Memory B cell (primary cell): Measurements from ENCODE around the gene LHPP.
"Not testable (repeated sequence)": the region's sequence is repeated elsewhere in the genome, so short reads cannot be mapped to it uniquely, and the experiment has no call there.

Source experiments
- ATAC-seq: fragments of 150-1000 bp; cut with Tn5 transposase; 2 replicates; pipeline ENCODE4 v1.10.0; 2021; ENCODE audit warnings: low read depth, mild to moderate bottlenecking, moderate library complexity
- DNase-seq, 2 donors: peaks; one replicate each; pipeline ENCODE4 v3.0.0; 2022; ENCODE audit warnings: low spot score in 2 of 2
- H3K27ac Mint-ChIP-seq: one replicate; pipeline ENCODE4 v1.8.0; 2022; ENCODE audit warnings: mild to moderate bottlenecking, moderate library complexity, mixed read lengths
- H3K27me3 Mint-ChIP-seq: one replicate; pipeline ENCODE4 v1.8.0; 2022; ENCODE audit warnings: mixed read lengths
- H3K36me3 Mint-ChIP-seq: one replicate; pipeline ENCODE4 v1.8.0; 2022; ENCODE audit warnings: mild to moderate bottlenecking, mixed read lengths
- H3K4me1 Mint-ChIP-seq: one replicate; pipeline ENCODE4 v1.8.0; 2022; ENCODE audit warnings: mixed read lengths
- H3K4me3 Mint-ChIP-seq: one replicate; pipeline ENCODE4 v1.8.0; 2022; ENCODE audit warnings: mild to moderate bottlenecking, moderate library complexity, mixed read lengths
- H3K9me3 Mint-ChIP-seq: one replicate; pipeline ENCODE4 v1.8.0; 2022; ENCODE audit warnings: mixed read lengths

Gene LHPP

DNA sequence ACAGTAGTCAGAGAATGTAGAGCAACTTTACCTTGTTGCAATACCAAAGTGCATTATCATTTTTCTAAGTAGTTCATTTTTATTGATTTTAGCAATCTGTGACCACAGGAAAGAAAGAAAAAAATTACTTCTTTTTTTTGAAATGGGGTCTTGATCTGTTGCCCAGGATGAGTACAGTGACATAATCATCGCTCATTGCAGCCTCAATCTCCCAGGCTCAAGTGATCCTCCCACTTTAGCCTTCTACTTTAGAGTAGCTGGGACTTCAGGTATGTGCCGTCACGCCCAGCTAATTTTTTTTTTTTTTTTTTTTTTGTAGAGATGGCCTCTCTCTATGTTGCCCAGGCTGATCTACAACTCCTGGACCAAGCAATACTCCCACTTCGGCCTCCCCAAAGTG lies 31.5 kb upstream of the LHPP start:
- Mint-ChIP-seq H3K4me3 (no peak overlapping the region), H3K27me3 (peaks cover 10% of the 10 kb centered on the region), H3K27ac (no peak overlapping the region), H3K36me3 (no peaks in the 10 kb centered on the region), H3K9me3 (no peaks in the 10 kb centered on the region), H3K4me1 (no peaks in the 10 kb centered on the region)
- ATAC-seq (no peak), DNase-seq (no peak)

DNA sequence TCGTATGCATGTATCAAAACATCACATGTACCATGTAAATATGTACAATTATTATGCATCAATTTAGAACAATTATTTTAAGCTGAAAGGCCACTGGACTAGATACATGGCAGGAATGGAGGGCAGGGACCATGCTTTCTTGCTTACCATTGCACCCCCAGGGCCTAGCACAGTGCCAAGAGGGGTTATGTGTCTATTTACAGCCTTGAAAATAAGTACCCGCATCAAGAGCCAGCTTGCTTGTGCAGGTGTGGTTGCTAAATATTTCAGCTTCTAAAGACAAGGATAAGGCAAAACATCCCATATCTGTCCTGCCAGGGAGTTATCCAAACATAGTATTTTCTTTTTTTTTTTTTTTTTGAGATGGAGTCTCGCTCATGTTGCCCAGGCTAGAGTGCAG lies 28.2 kb upstream of the LHPP start:
- Mint-ChIP-seq H3K4me3 (no peak overlapping the region), H3K9me3 (no peaks in the 10 kb centered on the region), H3K4me1 (peaks cover 4% of the 10 kb centered on the region), H3K27me3 (peaks cover 7% of the 10 kb centered on the region), H3K27ac (no peak overlapping the region), H3K36me3 (no peaks in the 10 kb centered on the region)
- DNase-seq (no peak), ATAC-seq (no peak)

DNA sequence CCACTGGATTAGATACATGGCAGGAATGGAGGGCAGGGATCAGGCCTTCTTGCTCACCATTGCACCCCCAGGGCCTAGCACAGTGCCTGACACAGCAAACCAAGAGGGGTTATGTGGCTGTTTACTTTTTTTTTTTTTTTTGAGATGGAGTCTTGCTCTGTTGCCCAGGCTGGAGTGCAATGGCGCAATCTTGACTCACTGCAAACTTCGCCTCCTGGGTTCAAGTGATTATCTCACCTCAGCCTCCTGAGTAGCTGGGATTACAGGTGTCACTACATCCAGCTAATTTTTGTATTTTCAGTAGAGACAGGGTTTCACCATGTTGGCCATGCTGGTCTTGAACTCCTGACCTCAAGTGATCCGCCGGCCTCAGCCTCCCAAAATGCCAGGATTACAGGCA lies 25.9 kb upstream of the LHPP start:
- not testable (repeated sequence) for H3K36me3 Mint-ChIP-seq, ATAC-seq, H3K4me1 Mint-ChIP-seq, H3K4me3 Mint-ChIP-seq, DNase-seq, H3K9me3 Mint-ChIP-seq, H3K27ac Mint-ChIP-seq, H3K27me3 Mint-ChIP-seq

DNA sequence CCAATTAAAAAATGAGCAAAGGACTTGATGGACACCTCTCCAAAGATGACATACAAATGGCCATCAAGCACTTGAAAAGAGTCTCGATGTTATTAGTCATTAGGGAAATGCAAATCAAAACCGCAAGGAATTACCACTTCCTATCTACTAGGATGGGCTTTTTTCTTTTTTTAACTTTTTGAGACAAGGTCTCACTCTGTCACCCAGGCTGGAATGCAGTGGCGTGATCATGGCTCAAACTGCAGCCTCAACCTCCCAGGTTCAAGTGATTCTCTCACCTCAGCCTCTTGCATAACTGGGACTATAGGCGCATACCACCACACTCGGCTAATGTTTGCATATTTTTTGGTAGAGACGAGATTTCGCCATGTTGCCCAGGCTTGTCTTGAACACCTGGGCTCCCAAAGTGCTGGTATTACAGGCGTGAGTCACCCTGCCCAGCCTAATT lies 25.4 kb upstream of the LHPP start:
- DNase-seq (no peak), ATAC-seq (peak; percentile 77)
- H3K27me3 Mint-ChIP-seq, result peaks cover 10% of the 10 kb centered on the region
- H3K36me3 Mint-ChIP-seq, result no peaks in the 10 kb centered on the region
- H3K27ac Mint-ChIP-seq, result no peak overlapping the region
- no peaks in the 10 kb centered on the region for H3K9me3 Mint-ChIP-seq
- peaks cover 6% of the 10 kb centered on the region for H3K4me1 Mint-ChIP-seq
- peak overlapping the region; percentile 59 for H3K4me3 Mint-ChIP-seq

DNA sequence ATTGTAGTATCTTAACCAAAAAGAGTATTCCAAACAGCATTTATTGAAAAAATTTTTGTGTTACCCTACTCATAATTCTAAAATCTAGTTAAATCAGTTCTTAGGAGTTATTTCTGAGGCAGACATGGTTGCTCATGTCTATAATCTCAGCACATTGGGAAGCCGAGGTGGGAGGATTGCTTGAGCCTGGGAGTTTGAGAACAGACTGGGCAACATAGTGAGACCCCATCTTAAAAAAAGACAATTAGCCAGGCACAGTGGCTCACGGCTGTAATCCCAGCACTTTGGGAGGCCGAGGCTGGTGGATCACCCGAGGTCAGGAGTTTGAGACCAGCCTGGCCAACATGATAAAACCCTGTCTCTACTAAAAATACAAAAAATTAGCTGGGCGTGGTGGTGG lies 19.9 kb upstream of the LHPP start:
- not testable (repeated sequence) for H3K4me1 Mint-ChIP-seq, ATAC-seq, H3K9me3 Mint-ChIP-seq, H3K27ac Mint-ChIP-seq, DNase-seq, H3K36me3 Mint-ChIP-seq, H3K4me3 Mint-ChIP-seq
- peaks cover 16% of the 10 kb centered on the region for H3K27me3 Mint-ChIP-seq

DNA sequence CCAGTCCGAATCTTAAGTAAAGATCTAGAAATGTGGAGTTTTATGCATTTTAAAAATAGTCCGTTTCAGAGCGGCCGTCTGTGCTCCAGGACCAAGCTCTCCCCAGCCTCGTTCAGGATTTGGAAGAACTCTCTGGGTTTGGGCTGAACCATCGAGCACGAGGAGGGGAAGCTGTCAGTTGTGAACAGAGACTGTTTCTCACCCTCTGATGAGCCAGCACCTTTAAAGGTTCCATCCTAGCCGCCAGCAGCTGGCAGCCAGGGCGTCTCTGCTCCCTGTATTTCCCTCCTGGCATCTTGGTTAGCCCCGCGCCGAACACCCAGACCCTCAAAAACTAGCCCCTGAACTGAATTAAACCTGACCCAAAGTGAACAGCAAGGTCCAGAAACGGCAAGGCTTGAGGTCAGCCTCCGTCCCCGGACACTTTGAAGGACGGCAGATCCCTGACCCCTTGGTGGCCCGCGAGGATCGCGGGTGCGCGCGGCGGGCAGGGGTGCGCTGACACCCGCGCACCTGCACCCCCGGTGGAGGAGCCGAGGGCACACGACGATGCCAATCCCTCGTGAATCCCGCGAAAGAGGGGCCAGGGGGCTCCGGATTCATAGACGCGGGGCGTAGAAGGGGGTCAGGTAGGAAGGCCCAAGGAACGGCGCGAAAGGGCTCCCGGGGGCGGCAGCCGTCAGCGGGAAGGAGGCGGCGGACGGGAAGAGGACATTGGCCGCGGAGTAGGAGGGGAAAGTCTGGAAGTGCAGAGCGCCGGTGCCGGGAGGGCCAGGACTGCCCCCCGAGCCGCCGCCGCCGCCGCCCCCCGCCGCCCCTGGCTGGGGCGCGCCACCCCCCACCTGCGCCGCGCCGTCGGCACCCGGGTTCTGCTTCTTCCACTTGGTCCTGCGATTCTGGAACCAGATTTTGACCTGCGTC lies 14.5 kb upstream of the LHPP start:
- H3K36me3 Mint-ChIP-seq, result no peaks in the 10 kb centered on the region
- no peaks in the 10 kb centered on the region for H3K9me3 Mint-ChIP-seq
- H3K27ac Mint-ChIP-seq, result no peak overlapping the region
- H3K4me1 Mint-ChIP-seq, result peaks cover 18% of the 10 kb centered on the region
- no peak for DNase-seq
- peak overlapping the region; percentile 57 for H3K4me3 Mint-ChIP-seq
- peaks cover 30% of the 10 kb centered on the region for H3K27me3 Mint-ChIP-seq
- no peak for ATAC-seq

DNA sequence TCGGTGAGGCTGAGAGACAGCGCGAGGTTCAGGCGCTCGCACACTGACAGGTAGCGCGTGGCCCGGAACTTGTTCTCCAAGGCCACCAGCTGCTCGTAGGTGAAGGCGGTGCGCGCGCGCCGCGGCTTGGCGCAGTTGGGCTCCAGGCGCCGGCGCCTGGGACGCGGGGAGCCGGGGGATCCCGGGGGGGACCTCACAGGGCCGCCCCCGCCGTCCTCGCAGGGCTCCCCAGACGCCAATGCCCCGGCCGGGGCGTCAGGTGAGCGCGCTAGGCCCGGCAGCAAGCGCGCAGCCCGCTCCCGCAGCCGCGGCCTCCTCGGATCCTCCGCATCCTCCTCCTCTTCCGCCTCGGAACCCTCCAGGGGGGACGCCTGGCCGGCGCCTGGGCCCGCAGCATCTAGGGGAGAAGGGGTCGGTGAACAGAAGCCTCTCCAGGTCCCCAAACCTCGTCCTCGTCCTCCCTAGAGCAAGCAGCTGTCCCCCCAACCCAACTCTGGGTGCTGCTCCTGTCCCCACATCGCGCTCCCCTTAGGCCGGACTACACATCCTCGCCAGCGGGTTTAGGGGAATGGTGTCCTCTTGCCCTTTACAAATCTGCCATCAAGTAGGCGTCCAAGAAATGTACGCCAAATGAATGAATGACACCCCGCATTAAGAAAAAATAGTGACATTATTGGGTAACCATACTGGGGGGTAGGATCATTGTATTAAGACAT lies 13.7 kb upstream of the LHPP start:
- ATAC-seq, result peak; percentile 22

DNA sequence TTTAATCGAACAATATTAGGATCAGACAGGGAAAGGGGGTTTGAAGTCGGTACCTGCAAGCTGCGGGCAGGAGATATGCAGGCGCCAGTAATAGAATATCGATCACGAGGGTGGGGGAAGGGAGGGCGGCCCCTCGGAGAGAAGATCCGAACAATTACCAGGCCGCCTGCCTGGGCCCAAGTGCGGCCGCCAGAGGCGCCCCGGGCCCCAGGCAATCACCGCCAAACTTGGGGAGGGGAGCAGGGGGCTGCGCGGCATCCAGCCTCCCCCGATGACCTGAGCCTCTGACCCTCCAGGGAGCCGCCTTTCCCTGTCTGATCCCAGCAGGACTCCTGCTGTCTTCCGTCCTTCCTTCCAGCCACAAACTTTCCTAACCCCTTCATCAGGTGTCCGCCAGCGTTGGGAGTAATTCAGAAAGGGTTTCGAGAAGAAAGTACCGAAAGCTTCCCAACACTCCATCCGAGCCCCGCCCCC lies 12.9 kb upstream of the LHPP start:
- ATAC-seq (peak; percentile 25), DNase-seq (no peak)
- H3K27ac Mint-ChIP-seq, result peak overlapping the region; percentile 40
- H3K27me3 Mint-ChIP-seq, result peaks cover 29% of the 10 kb centered on the region
- H3K36me3 Mint-ChIP-seq, result no peaks in the 10 kb centered on the region
- peaks cover 18% of the 10 kb centered on the region for H3K4me1 Mint-ChIP-seq
- peak overlapping the region; percentile 54 for H3K4me3 Mint-ChIP-seq
- no peaks in the 10 kb centered on the region for H3K9me3 Mint-ChIP-seq

More for the DNA sequence above, 13.7 kb upstream of the LHPP start:
- DNase-seq, result peak in 1 of 2 donors; percentile 24
- Mint-ChIP-seq H3K4me1 (peaks cover 18% of the 10 kb centered on the region), H3K27me3 (peaks cover 28% of the 10 kb centered on the region), H3K9me3 (no peaks in the 10 kb centered on the region), H3K27ac (no peak overlapping the region), H3K36me3 (no peaks in the 10 kb centered on the region), H3K4me3 (peak overlapping the region; percentile 69)

DNA sequence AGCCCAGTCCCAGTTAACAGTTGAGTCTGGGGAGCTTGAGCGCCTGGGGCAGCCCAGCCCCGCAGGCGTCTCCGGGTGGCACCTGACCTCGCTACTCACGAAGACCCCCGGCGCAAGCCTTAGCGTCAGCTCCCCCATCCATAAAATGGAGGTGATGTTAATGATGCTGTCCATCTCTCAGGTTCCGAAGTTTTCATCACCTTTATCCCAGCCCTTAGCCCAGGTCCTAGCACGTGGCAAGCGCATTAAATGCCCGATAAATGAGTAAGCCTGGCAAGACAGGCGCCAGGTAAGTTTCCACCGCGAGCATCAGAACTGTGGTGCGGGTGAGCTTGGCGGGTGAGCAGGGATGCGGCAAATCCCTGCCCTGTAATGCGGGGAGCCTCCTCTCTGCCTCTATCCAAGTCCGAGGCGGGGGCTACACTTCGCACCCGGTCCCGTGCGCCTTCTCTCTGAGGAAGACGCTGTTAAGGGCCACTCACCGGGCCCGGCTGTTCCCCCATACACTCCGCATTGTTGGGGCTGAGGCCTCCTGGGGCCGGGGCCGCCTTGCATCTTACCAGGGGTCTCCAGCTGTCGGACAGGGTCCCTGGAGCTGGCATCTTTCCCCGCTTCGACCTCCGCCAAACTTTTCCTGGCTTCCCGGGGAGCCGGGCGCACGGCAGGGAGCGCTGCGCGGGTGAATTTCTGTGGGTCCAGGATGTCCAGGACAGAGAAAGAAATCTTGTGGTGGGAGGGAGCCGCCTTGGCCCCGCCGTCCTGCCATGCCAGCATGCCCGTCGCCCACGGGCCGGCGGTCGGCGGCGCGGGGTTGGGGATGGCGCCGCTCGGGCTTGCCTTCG lies 12.2 kb upstream of the LHPP start:
- H3K27ac Mint-ChIP-seq, result peak overlapping the region; percentile 40
- ATAC-seq (no peak), DNase-seq (no peak)
- H3K27me3 Mint-ChIP-seq, result peaks cover 34% of the 10 kb centered on the region
- peaks cover 18% of the 10 kb centered on the region for H3K4me1 Mint-ChIP-seq
- H3K9me3 Mint-ChIP-seq, result no peaks in the 10 kb centered on the region
- H3K4me3 Mint-ChIP-seq, result peak overlapping the region; percentile 39
- no peaks in the 10 kb centered on the region for H3K36me3 Mint-ChIP-seq

DNA sequence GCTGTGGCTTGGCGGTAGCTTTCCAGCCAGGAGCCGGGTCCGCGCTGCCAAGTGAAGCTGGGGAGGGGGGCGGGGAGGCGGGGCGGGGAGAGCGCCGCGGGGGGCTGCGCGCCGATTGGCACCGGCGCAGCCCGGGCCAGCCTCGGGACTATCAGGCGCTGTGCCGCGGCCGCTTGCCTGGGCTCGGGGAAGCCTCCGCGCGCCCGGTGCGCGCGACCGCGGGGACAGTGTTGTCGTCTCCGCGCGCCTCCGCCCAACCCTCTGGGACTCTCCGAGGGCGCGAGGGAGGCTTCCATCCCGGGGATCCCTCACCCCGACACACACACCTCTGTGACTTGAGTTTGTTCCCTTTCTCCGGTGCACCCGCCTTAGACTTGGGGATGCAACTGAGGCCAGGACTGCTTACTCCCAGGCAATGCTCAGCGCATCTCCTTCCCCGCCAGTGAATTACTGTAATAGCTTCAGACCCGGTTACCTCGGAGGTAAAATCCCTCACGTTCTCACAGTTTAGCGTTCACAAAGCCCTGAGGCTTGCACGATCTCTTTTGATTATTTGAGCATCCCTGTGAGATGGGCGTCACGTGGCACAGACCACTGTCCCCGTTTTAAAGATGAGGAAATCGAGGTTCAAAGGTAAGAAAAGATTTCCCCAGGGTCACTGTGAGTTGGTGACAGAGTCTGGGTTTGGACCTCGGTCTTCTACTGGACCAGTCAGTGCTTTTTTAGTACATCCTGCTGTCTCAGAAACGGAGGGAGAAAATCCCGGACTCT lies 11.4 kb upstream of the LHPP start, which contains the start of gene NKX1-2:
Gene NKX1-2 (minus strand): TSS at position 24 of the 771 bp plus-strand sequence. CDS start 92 bp downstream, outside the sequence.
- peak within 1 kb of the TSS; percentile 53 for H3K4me3 Mint-ChIP-seq
- peaks cover 34% of the 10 kb centered on the region for H3K27me3 Mint-ChIP-seq
- no peaks in the 10 kb centered on the region for H3K9me3 Mint-ChIP-seq
- peaks cover 18% of the 10 kb centered on the region for H3K4me1 Mint-ChIP-seq
- ATAC-seq (peak; percentile 62), DNase-seq (no peak)
- H3K36me3 Mint-ChIP-seq, result no peaks in the 10 kb centered on the region
- H3K27ac Mint-ChIP-seq, result peak within 1 kb of the TSS; percentile 40

DNA sequence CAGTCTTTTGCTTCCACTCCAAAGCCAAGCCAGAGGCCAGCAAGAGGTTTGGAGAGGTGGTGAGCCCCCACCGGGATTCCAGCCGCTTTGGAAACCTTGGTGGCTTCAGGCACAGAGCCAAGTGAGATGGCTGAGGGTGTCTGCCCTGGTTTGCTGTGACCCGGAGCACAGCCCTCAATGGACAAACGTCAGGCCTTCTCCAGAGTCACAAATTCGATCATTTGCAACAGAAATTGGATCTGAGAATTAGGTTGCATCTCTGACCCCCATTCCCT lies 10.9 kb upstream of the LHPP start:
- H3K9me3 Mint-ChIP-seq, result no peaks in the 10 kb centered on the region
- peaks cover 36% of the 10 kb centered on the region for H3K27me3 Mint-ChIP-seq
- H3K4me1 Mint-ChIP-seq, result peaks cover 20% of the 10 kb centered on the region
- H3K27ac Mint-ChIP-seq, result no peak overlapping the region
- DNase-seq (no peak), ATAC-seq (no peak)
- H3K36me3 Mint-ChIP-seq, result no peaks in the 10 kb centered on the region
- H3K4me3 Mint-ChIP-seq, result peak overlapping the region; percentile 53

DNA sequence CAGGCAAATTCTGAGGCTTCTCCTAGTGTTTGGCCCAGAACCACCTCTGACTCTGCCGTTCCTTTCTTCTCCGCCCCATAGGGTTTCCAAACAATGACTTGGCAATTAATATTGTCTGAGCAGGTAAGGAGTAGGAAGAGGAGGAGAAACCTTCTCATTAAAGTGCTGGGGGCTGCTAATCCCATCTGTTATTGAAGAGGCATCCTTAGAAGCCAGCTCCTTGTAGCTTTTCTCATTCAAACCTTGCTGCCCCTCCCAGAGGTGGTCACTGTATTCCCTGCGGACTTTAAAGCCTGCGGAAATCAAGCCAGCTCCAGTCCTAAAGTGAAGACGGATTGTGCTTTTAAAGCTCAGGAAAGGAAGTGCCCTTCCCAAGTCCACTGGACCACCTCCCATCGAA lies 10.3 kb upstream of the LHPP start:
- Mint-ChIP-seq H3K27ac (no peak overlapping the region), H3K36me3 (no peaks in the 10 kb centered on the region), H3K9me3 (no peaks in the 10 kb centered on the region), H3K4me1 (peaks cover 20% of the 10 kb centered on the region), H3K27me3 (peaks cover 39% of the 10 kb centered on the region), H3K4me3 (no peak overlapping the region)
- ATAC-seq, result no peak
- DNase-seq, result no peak

DNA sequence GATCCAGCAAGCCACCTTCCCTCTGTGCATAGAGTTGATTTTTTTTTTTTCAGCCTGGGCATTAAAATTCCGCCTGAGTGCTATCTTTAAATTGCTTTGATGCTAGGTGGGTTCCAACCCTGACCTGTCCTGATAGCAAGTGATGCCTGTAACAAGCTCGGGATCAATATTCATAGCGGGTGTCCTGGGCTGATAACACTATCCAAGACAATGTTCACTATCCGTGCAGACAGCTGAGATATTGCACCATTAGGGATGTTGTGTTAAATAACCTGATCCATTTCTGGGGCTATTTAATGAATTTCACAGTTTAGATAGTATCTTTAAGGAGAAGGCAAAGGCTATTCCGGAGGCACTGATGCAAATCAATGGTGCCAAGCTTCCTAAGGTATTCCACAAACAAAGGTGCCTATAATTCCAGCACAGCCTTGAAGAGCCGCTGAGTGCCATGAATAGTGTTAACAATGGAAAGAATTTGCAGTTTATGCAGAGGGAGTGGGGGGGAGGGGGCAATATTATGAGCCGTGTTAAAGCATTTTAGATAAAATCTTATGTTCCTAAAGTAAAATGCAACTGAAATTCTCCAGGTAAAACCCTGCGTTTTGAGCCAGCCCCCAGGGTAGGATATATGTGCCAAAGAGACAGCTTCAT lies 7.5 kb upstream of the LHPP start:
- no peak overlapping the region for H3K4me3 Mint-ChIP-seq

More for the DNA sequence above, 7.5 kb upstream of the LHPP start:
- no peaks in the 10 kb centered on the region for H3K9me3 Mint-ChIP-seq
- ATAC-seq, result no peak
- H3K4me1 Mint-ChIP-seq, result peaks cover 9% of the 10 kb centered on the region
- H3K27me3 Mint-ChIP-seq, result peaks cover 32% of the 10 kb centered on the region
- H3K36me3 Mint-ChIP-seq, result no peaks in the 10 kb centered on the region
- no peak overlapping the region for H3K27ac Mint-ChIP-seq
- DNase-seq, result no peak
